ENCODE measurements around the gene MISP. TPM values are rescaled to one million over a fixed set of nuclear protein-coding genes. Genes with fewer than 3 reads are reported as not detected.
A peak's percentile ranks its signal among the peaks of the same experiment; 100 is the strongest.

MISP gene
- total RNA-seq, 2 donors from 2014 or later, result 0.18 TPM; not detected in 1

- intact Hi-C loops (cut with DNase I), result no loop called here
- ATAC-seq (peak; percentile 42 to 67), DNase-seq (peak; percentile 73)
These were observed 38.2 kb downstream of the MISP start for GRCh38 chr19:788983-789700.

DNA sequence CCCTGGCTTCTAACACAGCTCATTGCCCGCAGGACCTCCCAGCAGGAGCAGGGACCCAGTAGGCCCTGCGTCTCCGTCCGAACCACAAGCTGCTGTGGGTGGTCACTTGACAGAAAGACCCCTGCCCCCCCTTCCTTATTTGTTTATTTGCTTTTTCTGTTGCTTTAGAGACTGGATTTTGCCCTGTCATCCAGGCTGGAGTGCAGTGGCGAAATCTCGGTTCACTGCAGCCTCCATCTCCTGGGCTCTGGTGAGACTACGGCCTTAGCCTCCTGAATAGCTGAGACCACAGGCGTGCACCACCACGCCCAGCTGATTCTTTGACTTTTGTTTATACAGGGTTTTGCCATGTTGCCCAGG lies 38.8 kb downstream of the MISP start:
- DNase-seq (no peak), ATAC-seq (no peak)
- intact Hi-C loops (cut with DNase I), result no loop called here

DNA sequence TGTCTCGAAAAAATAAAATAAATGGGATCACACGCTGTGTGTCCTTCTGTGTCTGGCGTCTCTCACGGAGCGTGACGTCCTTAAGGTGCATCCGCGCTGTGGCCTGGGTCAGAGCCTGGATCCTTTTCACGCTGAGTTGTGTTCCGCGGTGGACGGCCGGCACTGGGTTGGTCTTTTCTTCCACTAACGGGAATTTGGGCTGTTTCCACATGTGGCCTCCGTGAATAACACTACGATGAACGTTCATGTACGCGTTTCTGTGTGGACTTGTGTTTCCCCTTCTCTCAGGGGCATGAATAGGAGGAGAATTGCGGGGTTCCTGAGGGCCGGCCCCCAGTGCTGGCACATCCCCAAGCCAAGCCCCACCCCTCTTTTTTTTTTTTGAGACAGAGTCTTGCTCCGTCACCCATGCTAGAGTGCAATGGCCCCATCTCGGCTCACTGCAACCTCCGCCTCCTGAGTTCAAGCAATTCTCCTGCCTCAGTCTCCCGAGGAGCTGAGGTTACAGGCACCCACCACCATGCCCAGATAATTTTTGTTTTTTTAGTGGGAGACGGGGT lies 40.2 kb downstream of the MISP start:
- no peak for DNase-seq
- no peak for ATAC-seq
- intact Hi-C loops (cut with DNase I), result no loop called here

DNA sequence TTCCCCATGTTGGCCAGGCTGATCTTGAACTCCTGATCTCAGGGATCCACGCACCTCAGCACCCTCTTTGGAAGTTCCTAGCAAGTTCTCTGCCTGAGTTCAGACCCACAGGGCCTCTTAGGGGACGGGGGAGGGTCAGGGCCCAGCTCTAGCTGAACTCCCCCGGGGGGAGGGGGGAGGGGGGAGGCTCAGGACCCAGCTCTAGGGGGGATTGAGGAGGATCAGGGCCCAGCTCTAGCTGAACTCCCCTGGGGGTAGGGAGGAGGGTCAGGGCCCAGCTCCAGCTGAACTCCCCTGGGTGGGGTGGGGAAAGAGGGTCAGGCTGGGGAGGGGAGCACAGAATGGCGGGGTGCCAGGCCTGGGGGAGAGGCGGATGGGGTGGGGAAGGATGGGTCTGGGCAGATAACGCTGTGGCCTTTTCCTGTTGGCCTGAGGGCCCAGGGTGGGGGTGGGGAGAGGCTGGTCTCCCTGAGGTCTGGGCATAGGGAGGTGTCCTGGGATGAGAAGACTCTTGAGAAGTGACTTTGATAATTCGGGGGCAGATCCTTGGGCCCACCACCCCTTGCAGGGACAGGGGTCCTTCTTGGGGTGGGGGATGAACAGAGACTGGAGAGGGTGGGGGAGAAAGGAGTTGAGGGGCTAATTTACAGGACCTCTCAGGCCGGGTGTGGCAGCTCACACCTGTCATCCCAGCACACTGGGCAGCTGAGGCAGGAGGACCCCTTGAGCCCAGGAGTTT lies 40.8 kb downstream of the MISP start:
- ATAC-seq (peak in 1 of 2 donors; percentile 4), DNase-seq (peak; percentile 53)
- intact Hi-C loops (cut with DNase I), result no loop called here

DNA sequence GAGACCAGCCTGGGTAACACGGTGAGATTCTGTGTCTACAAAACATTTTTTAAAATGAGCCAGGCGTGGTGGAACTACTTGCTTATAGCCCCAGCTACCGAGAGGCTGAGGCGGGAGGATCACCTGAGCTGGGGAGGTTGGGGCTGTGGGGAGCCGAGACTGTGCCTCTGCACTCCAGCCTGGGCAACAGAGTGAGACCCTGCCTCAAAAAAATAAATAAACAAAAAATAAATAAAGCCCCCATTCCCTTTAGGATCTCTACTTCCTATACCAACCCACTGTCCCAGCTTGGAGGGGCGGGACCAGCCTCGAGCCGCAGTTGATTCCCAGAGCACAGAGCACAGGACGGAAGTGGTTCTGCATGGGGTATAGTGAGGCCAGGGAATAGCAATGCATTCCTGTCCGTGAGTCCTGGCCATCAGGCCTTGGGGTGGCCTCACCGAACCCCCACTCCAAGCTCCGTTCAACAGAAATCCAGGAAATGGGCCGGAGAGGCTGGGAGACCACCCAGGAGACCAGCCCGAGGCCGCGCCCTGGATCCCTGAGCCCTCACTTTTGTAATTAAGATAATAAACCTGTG lies 41.5 kb downstream of the MISP start:
- ATAC-seq (no peak), DNase-seq (no peak)
- intact Hi-C loops (cut with DNase I), result no loop called here

GRCh38 chr19:793806-794205 lies 42.9 kb downstream of the MISP start:
- ATAC-seq, result no peak
- intact Hi-C loops (cut with DNase I), result no loop called here
- DNase-seq, result no peak

GRCh38 chr19:795073-795611 lies 44.2 kb downstream of the MISP start:
- intact Hi-C loops (cut with DNase I), result no loop called here
- ATAC-seq, result no peak
- peak; percentile 58 for DNase-seq

GRCh38 chr19:795691-796581 lies 45.0 kb downstream of the MISP start:
- ATAC-seq (no peak), DNase-seq (no peak)
- intact Hi-C loops (cut with DNase I), result no loop called here

GRCh38 chr19:796692-797527 lies 46.0 kb downstream of the MISP start, which contains the start of gene PTBP1:
Gene PTBP1, plus strand, starts transcription at chr19:797452. Its CDS starts 46 bp downstream, at chr19:797498.
- intact Hi-C loops (cut with DNase I), result no loop called here
- ATAC-seq (peak; percentile 87 to 90), DNase-seq (peak; percentile 100)

DNA sequence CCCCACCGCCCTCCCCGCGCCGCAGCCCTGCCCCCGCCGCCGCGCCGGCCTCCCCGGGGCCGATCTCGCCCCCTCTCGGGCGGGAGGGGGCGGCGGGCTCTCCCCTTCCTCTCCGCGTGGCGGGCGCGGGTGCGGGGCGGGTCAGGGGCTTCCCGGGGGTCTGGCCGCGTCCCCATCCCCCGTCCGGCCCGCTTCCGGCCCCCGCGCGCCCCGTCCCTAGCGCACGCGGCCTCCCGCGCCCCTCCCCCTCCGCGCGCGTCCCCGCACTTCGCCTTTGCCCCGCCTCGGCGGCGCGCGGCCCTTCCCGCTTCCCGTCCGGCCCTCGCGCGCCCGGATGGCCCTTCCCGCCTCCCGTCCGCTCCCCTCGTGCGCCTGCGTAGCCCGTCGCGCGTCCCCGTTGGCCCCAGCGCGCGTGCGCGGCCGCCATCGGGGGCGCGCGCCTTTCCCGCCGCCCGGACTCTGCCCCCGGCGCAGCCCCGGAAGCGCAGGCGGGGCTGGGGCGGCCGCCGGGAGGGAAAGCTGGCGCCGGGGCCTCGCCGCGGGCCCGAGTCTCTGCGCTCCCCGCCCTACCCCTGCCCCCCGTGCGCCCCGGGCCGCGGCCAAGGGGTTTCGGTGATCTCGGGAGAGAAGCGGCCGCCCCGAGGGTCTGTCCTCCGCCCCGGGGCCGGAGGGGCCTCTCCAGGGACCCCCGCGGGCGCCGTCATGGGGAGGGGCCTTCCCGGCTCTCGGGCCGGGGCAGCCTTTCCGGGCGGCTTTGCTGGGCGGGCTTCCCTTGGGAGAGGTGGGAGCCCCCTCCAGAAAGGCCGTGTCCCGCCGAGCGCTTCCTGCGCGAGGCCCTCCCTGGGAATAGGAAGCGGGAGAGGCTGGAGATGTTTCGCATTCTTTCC lies 46.9 kb downstream of the MISP start:
- DNase-seq (peak; percentile 93), ATAC-seq (peak; percentile 17 to 56)
- intact Hi-C loops (cut with DNase I), result no loop called here

- intact Hi-C loops (cut with DNase I), result no loop called here
- no peak for DNase-seq
These were observed 47.6 kb downstream of the MISP start for GRCh38 chr19:798415-799075.

DNA sequence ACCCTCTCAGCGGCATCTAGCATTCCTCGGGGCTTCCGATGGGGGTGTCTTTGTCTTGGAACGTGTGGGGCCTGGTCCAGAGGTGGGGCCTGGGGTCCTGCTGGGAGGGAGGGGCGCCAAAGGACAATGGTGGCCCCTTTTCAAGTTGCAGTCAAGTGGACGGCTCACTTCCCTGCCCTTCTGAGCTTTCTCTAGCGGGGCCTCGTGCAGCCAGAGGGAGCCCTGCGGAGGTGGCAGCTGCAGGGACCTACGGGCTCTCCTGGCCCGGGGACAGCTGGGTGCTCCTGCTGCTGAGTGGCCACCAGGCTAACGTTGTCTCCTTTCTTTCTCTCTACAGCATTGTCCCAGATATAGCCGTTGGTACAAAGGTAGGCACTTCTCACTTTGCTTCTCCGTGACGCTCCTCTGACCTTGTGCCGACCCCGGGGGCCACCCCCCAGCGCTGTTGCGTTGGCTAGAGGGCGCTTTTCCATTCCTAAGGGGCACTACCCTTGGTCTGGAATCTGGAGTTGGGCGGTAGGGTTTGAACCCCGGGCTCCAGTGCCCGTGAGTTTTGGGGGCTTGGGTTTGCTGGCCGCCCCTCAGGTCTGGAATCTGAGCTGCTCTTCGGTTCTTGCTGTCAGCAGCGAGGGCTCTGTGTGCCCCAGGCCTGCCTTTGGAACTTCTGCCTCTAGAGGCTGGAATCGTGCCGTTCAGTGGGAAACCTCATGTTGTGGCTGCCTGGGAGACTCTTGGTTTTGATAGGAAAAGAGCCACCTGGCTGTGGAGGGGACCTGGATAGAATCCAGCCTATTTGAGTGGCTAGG lies 48.4 kb downstream of the MISP start:
- no peak for ATAC-seq
- DNase-seq, result peak; percentile 47
- intact Hi-C loops (cut with DNase I), result no loop called here

More at GRCh38 chr19:798415-799075, 47.6 kb downstream of the MISP start:
- no peak for ATAC-seq

- DNase-seq (no peak), ATAC-seq (no peak)
- intact Hi-C loops (cut with DNase I), result no loop called here
These were observed 49.6 kb downstream of the MISP start for GRCh38 chr19:800360-801029.

DNA sequence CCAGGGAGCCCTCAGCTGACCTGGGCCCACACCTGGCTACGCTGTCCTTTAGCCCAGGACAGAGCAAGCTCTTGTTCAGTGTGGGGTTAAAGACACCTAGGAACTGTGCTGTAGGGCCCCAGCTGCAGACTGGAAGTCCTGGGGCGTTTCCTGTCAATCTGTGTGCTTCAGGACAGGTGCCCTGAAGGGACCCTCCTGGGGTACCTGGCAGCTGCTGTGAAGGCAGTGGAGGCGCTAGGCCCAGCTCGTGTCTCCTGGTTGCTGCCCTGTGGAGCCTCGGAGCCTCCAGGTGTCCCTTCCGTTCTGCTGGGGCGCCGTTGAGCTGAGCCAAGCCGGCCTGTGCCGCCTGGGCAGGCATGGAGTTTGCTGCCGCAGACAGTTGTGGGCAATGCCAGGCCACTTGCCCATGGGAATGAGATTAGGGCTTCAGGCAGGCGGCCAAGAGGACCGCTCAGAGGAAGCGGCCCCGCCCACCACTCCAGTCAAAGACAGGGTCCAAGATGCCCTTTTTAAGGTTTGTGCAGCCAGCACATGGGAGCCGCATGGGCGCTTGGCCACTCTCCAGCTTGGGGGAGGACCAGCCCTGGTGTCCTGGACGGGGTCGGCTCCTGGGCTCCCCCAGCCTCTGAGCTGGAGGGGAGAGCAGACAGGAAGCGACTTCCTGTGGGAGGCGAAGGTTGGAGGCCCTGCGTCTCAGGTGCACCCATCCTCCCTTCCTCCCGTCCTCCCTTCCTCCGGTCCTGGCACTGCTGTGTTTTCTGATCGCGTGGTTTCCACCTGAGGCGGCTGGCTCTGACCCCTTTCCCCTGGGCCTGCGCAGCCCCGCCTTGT lies 50.3 kb downstream of the MISP start:
- peak; percentile 17 to 24 for ATAC-seq
- intact Hi-C loops (cut with DNase I), result no loop called here

More for the DNA sequence above, 50.3 kb downstream of the MISP start:
- peak; percentile 89 for DNase-seq
